H9 (cell line): ENCODE data around the gene SIGLEC12. TPM values are rescaled to one million over a fixed set of nuclear protein-coding genes. Genes with fewer than 3 reads are reported as not detected.

ENCODE experiments used
- DNase-seq: peaks from one replicate; pipeline ENCODE4 v3.0.0-alpha.2; 2017
- H2AFZ ChIP-seq: one replicate; pipeline ENCODE4 v1.6.1; 2013; ENCODE audit warnings: mild to moderate bottlenecking, low read length, control low read depth, moderate library complexity
- H2AK5ac ChIP-seq: 2 replicates; pipeline ENCODE4 v1.6.1; 2013; ENCODE audit warnings: low read length, control low read depth, mixed read lengths; ENCODE audit not compliant: insufficient read length
- H2BK120ac ChIP-seq: one replicate; pipeline ENCODE4 v1.6.1; 2013; ENCODE audit warnings: low read depth, mild to moderate bottlenecking, low read length, control low read depth, inconsistent platforms; ENCODE audit not compliant: poor library complexity, severe bottlenecking
- H2BK12ac ChIP-seq: 2 replicates; pipeline ENCODE4 v1.6.1; 2013; ENCODE audit warnings: low read length, control low read depth, mixed read lengths, low read depth; ENCODE audit not compliant: insufficient read length
- H2BK15ac ChIP-seq: 2 replicates; pipeline ENCODE4 v1.6.1; 2013; ENCODE audit warnings: low read depth, low read length, control low read depth
- H2BK20ac ChIP-seq: one replicate; pipeline ENCODE4 v1.6.1; 2013; ENCODE audit warnings: low read depth, mild to moderate bottlenecking, low read length, control low read depth, inconsistent platforms; ENCODE audit not compliant: poor library complexity, severe bottlenecking
- H2BK5ac ChIP-seq: 2 replicates; pipeline ENCODE4 v1.6.1; 2013; ENCODE audit warnings: low read length, control low read depth, mixed read lengths; ENCODE audit not compliant: insufficient read length
- H3K14ac ChIP-seq: 2 replicates; pipeline ENCODE4 v1.6.1; 2013; ENCODE audit warnings: low read length, control low read depth; ENCODE audit not compliant: insufficient read depth
- H3K18ac ChIP-seq: 2 replicates; pipeline ENCODE4 v1.6.1; 2013; ENCODE audit warnings: low read depth, mild to moderate bottlenecking, mixed read lengths, low read length, control low read depth; ENCODE audit not compliant: insufficient read length
- H3K23ac ChIP-seq: 2 replicates; pipeline ENCODE4 v1.6.1; 2013; ENCODE audit warnings: low read length, control low read depth, mixed read lengths, low read depth; ENCODE audit not compliant: insufficient read length
- H3K23me2 ChIP-seq: 2 replicates; pipeline ENCODE4 v1.6.1; 2013; ENCODE audit warnings: low read depth, mild to moderate bottlenecking, mixed read lengths, low read length, control low read depth; ENCODE audit not compliant: insufficient read length, poor library complexity, severe bottlenecking
- H3K27ac ChIP-seq: 2 replicates; pipeline ENCODE4 v1.5.1; 2013; ENCODE audit warnings: low read length, control low read depth, mixed read lengths, low read depth; ENCODE audit not compliant: insufficient read length
- H3K27me3 ChIP-seq: 2 replicates; pipeline ENCODE4 v1.6.1; 2013; ENCODE audit warnings: low read length, control low read depth, inconsistent platforms; ENCODE audit not compliant: insufficient read depth
- H3K4ac ChIP-seq: 2 replicates; pipeline ENCODE4 v1.6.1; 2013; ENCODE audit warnings: low read depth, mild to moderate bottlenecking, control low read depth, inconsistent platforms, low read length, moderate library complexity
- H3K4me1 ChIP-seq: 2 replicates; pipeline ENCODE4 v1.6.1; 2013; ENCODE audit warnings: low read length, control low read depth, inconsistent platforms; ENCODE audit not compliant: insufficient read depth
- H3K4me2 ChIP-seq: 2 replicates; pipeline ENCODE4 v1.6.1; 2013; ENCODE audit warnings: low read length, control low read depth, mixed read lengths; ENCODE audit not compliant: insufficient read length, insufficient read depth
- H3K56ac ChIP-seq: 2 replicates; pipeline ENCODE4 v1.6.1; 2013; ENCODE audit warnings: low read depth, mild to moderate bottlenecking, mixed read lengths, low read length, control low read depth; ENCODE audit not compliant: insufficient read length
- H3K79me1 ChIP-seq: 2 replicates; pipeline ENCODE4 v1.6.1; 2013; ENCODE audit warnings: low read depth, mild to moderate bottlenecking, moderate library complexity, low read length, control low read depth, inconsistent platforms; ENCODE audit not compliant: insufficient read depth, poor library complexity, severe bottlenecking
- H3K79me2 ChIP-seq: 2 replicates; pipeline ENCODE4 v1.6.1; 2013; ENCODE audit warnings: low read length, control low read depth, inconsistent platforms; ENCODE audit not compliant: insufficient read depth
- H3K9ac ChIP-seq: 2 replicates; pipeline ENCODE4 v1.6.1; 2013; ENCODE audit warnings: low read length, control low read depth, mixed read lengths; ENCODE audit not compliant: insufficient read length; ENCODE audit errors: extremely low read depth
- H3K9me3 ChIP-seq: one replicate; pipeline ENCODE4 v1.6.1; 2013; ENCODE audit warnings: low read depth, low read length, inconsistent platforms; ENCODE audit not compliant: control insufficient read depth
- H3T11ph ChIP-seq: one replicate; pipeline ENCODE4 v1.6.1; 2013; ENCODE audit warnings: mild to moderate bottlenecking, low read length, control low read depth, inconsistent platforms
- H4K20me1 ChIP-seq: one replicate; pipeline ENCODE4 v1.6.1; 2013; ENCODE audit not compliant: control insufficient read depth, insufficient read length, insufficient read depth
- H4K5ac ChIP-seq: 2 replicates; pipeline ENCODE4 v1.6.1; 2013; ENCODE audit warnings: low read depth, mild to moderate bottlenecking, mixed read lengths, low read length, control low read depth; ENCODE audit not compliant: insufficient read length
- H4K8ac ChIP-seq: replicated peaks from 2 replicates; pipeline ENCODE4 v1.6.1; 2013; ENCODE audit warnings: low read length, control low read depth, mixed read lengths, low read depth; ENCODE audit not compliant: insufficient read length
- H4K91ac ChIP-seq: 2 replicates; pipeline ENCODE4 v1.6.1; 2013; ENCODE audit warnings: low read depth, mild to moderate bottlenecking, moderate library complexity, mixed read lengths, low read length, control low read depth; ENCODE audit not compliant: insufficient read length
- H3K27ac Mint-ChIP-seq, 3 experiments: 2 replicates in 2 of 3; 3 replicates in 1 of 3; pipeline ENCODE4 v1.8.0; 2020 to 2021; ENCODE audit warnings: mixed read lengths in 3 of 3, mild to moderate bottlenecking in 1 of 3, moderate library complexity in 1 of 3
- H3K27me3 Mint-ChIP-seq: 2 replicates; pipeline ENCODE4 v1.8.0; 2021; ENCODE audit warnings: low read depth, mild to moderate bottlenecking, moderate library complexity, mixed read lengths
- H3K36me3 Mint-ChIP-seq, 3 experiments: 2 replicates in 2 of 3; 3 replicates in 1 of 3; pipeline ENCODE4 v1.8.0; 2020 to 2021; ENCODE audit warnings: low read depth in 3 of 3, mixed read lengths in 3 of 3; ENCODE audit not compliant: insufficient read depth in 1 of 3
- H3K4me1 Mint-ChIP-seq, 2 experiments: 2 replicates each; pipeline ENCODE4 v1.8.0; 2020; ENCODE audit warnings: mixed read lengths in 2 of 2
- H3K4me3 Mint-ChIP-seq, 2 experiments: 2 replicates in 1 of 2; 3 replicates in 1 of 2; pipeline ENCODE4 v1.8.0; 2020 to 2021; ENCODE audit warnings: mild to moderate bottlenecking in 2 of 2, mixed read lengths in 2 of 2, moderate library complexity in 1 of 2
- H3K9me3 Mint-ChIP-seq, 2 experiments: 2 replicates in 1 of 2; 3 replicates in 1 of 2; pipeline ENCODE4 v1.8.0; 2020; ENCODE audit warnings: mild to moderate bottlenecking in 2 of 2, mixed read lengths in 2 of 2, moderate library complexity in 1 of 2
- WGBS: extraction: QIAGEN DNeasy Blood & Tissue Kit; methylation state at CpG from one replicate; pipeline ENCODE4 v1.1.7; 2013; ENCODE audit warnings: missing lambda C conversion rate, low lambda C conversion rate, mixed read lengths; ENCODE audit not compliant: insufficient read length; ENCODE audit errors: extremely low coverage; 5-methylcytosine and 5-hydroxymethylcytosine counted together
- total RNA-seq: library from RNA; stranded (reverse); gene quantifications from 2 replicates; pipeline ENCODE4 v1.2.1, GENCODE V29; 2021
- TF ChIP-seq, protein P1 (sequence below): fragments of 200-600 bp; sonication (generic); conservative IDR thresholded peaks from 3 replicates; pipeline ENCODE4 v1.8.0; 2021; ENCODE audit warnings: antibody characterized with exemption, mild to moderate bottlenecking

SIGLEC12 gene
- total RNA-seq, 1 experiment from 2014 or later: not detected

DNA sequence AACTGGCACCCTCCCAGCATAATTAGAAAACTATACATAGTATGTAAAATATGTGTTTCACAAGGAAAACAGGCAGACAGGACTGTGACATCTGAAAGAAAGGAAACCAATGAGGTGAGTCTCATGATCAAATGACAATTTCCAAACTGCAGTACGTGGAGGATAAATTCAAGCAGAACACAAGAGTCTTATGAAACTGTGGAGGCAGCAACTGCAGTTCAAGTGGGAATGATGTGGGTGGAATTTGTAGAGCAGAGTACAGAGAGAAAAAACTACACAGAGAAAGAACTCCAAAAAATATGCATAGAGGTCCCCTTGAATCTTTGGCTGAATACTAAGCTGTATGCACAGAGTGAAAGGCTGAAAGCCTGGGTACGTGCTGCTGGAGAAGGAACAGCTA lies 20.2 kb upstream of the SIGLEC12 start:
- Histone ChIP-seq H4K20me1 (no peaks in the 10 kb centered on the region), H2BK15ac (no peak overlapping the region), H3K27ac (no peak overlapping the region), H3K23me2 (no peaks in the 10 kb centered on the region), H3K4ac (no peak overlapping the region), H3T11ph (no peak overlapping the region), H3K9me3 (no peaks in the 10 kb centered on the region), H4K5ac (no peak overlapping the region), H3K18ac (no peak overlapping the region), H4K91ac (no peak overlapping the region), H2AK5ac (no peak overlapping the region), H2BK5ac (no peak overlapping the region), H3K14ac (no peak overlapping the region), H3K56ac (no peak overlapping the region), H2BK20ac (no peak overlapping the region), H2BK120ac (no peak overlapping the region), H3K9ac (no peak overlapping the region), H3K79me2 (no peaks in the 10 kb centered on the region), H3K4me1 (no peaks in the 10 kb centered on the region), H3K23ac (no peak overlapping the region), H3K79me1 (no peaks in the 10 kb centered on the region), H3K4me2 (no peak overlapping the region), H2AFZ (no peak overlapping the region), H2BK12ac (no peak overlapping the region), H3K27me3 (no peaks in the 10 kb centered on the region), H4K8ac (no peak overlapping the region)
- no peak for DNase-seq
- Mint-ChIP-seq H3K9me3 (peaks cover 52 to 88% of the 10 kb centered on the region in 2 experiments), H3K36me3 (peaks cover 0 to 4% (median 2%) of the 10 kb centered on the region in 3 experiments; a peak in 1 of 7 replicates), H3K4me1 (no peaks in the 10 kb centered on the region), H3K27ac (no peak overlapping the region), H3K27me3 (peaks cover 19% of the 10 kb centered on the region), H3K4me3 (no peak overlapping the region)
- TF ChIP-seq, protein P1, sequence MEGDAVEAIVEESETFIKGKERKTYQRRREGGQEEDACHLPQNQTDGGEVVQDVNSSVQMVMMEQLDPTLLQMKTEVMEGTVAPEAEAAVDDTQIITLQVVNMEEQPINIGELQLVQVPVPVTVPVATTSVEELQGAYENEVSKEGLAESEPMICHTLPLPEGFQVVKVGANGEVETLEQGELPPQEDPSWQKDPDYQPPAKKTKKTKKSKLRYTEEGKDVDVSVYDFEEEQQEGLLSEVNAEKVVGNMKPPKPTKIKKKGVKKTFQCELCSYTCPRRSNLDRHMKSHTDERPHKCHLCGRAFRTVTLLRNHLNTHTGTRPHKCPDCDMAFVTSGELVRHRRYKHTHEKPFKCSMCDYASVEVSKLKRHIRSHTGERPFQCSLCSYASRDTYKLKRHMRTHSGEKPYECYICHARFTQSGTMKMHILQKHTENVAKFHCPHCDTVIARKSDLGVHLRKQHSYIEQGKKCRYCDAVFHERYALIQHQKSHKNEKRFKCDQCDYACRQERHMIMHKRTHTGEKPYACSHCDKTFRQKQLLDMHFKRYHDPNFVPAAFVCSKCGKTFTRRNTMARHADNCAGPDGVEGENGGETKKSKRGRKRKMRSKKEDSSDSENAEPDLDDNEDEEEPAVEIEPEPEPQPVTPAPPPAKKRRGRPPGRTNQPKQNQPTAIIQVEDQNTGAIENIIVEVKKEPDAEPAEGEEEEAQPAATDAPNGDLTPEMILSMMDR: no peak
- no CpG with 5 or more reads among the region's 2 CpGs for WGBS
